GM12872 (cell line): ENCODE data around the gene ANGPTL3.

ENCODE experiments used
- TF ChIP-seq, protein P1 (sequence below): IDR thresholded peaks from 3 replicates; pipeline ENCODE4 v1.5.1; 2011; ENCODE audit warnings: low read depth, mild to moderate bottlenecking, low read length, moderate library complexity; ENCODE audit not compliant: insufficient read depth

Gene ANGPTL3

GRCh38 chr1:62590255-62590969, 6.9 kb upstream of the ANGPTL3 start:
- TF ChIP-seq, protein P1, sequence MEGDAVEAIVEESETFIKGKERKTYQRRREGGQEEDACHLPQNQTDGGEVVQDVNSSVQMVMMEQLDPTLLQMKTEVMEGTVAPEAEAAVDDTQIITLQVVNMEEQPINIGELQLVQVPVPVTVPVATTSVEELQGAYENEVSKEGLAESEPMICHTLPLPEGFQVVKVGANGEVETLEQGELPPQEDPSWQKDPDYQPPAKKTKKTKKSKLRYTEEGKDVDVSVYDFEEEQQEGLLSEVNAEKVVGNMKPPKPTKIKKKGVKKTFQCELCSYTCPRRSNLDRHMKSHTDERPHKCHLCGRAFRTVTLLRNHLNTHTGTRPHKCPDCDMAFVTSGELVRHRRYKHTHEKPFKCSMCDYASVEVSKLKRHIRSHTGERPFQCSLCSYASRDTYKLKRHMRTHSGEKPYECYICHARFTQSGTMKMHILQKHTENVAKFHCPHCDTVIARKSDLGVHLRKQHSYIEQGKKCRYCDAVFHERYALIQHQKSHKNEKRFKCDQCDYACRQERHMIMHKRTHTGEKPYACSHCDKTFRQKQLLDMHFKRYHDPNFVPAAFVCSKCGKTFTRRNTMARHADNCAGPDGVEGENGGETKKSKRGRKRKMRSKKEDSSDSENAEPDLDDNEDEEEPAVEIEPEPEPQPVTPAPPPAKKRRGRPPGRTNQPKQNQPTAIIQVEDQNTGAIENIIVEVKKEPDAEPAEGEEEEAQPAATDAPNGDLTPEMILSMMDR, result no peak

DNA sequence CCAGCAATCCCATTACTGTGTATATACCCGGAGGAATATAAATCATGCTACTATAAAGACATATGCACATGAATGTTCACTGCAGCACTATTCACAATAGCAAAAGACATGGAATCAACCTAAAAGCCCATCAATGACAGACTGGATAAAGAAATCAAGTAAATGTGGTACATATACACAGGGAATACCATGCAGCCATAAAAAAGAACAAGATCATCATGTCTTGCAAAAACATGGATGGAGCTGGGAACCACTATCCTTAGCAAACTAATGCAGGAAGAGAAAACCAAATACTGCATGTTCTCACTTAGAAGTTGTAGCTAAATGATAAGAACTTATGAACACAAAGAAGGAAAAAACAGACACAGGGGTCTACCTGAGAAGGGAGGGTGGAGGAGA, 6.4 kb upstream of the ANGPTL3 start:
- TF ChIP-seq, protein P1, result no peak

GRCh38 chr1:62593825-62594394, 3.4 kb upstream of the ANGPTL3 start:
- TF ChIP-seq, protein P1, result no peak

DNA sequence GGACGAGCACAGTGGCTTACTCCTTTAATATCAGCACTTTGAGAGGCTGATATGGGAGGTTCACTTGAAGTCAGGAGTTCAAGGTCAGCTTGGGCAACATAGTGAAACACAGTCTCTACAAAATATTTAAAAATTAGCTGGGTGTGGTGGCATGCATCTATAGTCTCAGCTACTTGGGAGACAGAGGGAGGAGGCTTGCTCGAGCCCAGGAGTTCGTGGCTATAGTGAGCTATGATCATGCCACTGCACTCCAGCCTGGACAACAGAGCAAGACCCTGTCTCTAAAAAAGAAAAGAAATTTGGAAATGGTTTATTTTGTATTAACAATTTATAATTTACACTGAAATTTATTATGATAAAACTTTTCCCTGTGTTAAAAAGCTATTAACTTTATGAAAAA, 1.7 kb upstream of the ANGPTL3 start:
- TF ChIP-seq, protein P1, result no peak

DNA sequence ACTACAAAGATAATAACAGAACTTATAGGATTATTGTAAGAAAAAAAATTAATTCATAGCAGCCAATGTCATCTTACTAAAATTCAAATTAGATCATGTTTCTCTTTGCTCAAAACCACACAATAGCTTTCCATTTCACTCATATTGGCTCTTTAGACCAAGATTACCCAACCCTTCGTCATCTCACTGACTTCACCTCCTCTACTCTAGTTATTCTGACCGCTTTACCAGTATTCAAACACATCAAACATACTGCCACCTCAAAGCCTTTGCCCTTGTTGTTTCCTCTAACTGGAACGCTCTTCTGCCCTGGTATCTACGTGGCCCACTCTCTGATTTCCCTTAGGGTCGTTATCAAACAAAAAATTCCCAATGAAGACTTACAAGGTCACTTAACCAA, 1.7 kb downstream of the ANGPTL3 start:
- TF ChIP-seq, protein P1, result no peak

DNA sequence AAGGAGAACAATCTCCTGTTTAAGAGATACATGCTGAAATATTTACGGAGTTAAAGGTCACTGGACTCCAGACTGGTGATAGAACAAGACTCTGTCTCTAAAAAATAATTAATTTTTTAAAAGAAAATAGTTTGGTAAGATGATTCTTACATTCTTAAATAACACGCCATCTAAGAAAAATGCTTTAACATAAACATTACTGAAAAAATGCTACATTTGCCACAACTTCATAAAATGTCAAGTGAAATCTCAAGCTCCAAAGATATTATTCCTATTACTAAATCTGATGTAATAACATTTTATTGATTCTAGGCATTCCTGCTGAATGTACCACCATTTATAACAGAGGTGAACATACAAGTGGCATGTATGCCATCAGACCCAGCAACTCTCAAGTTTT, 4.1 kb downstream of the ANGPTL3 start:
- TF ChIP-seq, protein P1, result no peak

- TF ChIP-seq, protein P1, result no peak
Observed at GRCh38 chr1:62608905-62609304, 11.6 kb downstream of the ANGPTL3 start.
